GM19468 (cell line): ENCODE data around the gene ADAMTS6.

Experiments used
- ATAC-seq: cut with Tn5 transposase; IDR thresholded peaks from one replicate; pipeline ENCODE4 v1.9.1; 2021; ENCODE audit warnings: mild to moderate bottlenecking, moderate library complexity, moderate number of reproducible peaks; ENCODE audit not compliant: unreplicated experiment; ENCODE audit errors: extremely low read depth

ADAMTS6 gene

DNA sequence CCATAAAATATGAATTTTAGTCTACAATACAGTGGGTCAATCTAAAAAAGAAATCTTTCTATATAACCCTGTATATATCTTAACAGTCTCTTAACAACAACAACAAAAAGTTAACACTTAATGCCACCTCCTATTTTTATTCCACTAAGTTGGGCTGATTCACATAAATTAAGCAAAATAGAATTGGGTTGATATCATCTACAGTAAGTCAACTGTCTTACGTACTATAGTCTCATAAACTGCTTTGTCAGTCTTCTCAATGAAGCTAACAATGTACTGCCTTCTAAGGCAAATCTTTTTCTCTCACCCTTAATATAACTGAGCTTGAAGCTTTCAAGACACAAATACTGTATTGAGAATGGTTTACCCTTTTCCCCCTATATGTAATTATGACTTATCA is 185.7 kb downstream of the ADAMTS6 start:
- no peak for ATAC-seq

DNA sequence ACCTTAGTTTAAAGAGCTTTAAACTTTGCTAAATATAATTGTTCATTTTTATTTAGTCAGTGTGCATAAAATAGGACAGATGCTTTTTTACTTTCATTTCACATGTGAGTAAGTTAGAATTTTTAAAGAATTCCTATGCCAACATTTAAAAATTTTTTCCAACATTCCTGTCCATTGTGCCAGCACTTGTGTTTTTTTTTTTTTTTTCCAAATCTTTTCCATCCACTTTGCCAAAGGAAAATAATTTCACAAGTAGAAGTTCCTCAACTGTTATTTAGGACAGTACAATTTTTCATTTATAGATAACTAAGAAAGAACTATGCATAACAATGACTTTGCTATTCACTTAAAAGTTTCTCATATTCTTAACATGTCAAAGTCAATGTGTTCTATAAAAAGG is 189.5 kb downstream of the ADAMTS6 start:
- ATAC-seq, result no peak

DNA sequence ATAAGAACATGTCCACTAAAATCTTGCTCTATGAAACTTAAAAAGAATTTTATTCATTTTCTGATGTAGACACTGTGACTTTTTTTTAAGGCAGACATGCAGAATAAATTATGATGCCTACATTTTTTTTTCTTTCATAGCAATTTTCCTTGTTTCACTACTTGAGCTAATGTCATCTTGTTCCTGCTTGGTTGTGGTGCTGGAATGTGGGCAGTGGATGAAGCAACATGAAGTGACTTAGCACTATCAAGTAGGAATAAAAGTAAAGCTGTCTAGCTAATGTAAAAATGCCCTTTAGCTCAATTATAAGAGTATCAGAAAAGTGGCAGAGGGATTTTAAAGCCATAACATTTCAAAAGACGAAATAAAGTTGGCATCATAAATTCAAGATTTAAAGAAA is 191.0 kb downstream of the ADAMTS6 start:
- ATAC-seq, result no peak

DNA sequence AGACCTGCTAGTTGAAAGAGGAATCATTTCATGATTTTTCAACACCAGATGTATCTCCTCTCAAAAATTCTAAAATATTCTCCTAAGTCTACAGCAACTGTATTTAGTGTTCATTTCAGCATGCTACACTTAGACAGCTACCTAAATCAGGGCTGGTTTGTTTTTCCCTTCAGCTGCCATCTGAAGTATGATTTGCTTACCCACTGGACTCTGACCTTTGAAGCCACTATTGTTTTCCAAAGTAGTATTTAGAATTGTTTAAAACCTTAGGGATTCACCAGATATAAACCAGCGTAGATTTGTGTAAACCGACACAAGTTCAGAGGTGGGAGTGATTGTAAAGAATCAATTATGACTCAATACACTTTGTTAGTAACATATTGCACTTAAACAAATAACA is 193.1 kb downstream of the ADAMTS6 start:
- no peak for ATAC-seq

DNA sequence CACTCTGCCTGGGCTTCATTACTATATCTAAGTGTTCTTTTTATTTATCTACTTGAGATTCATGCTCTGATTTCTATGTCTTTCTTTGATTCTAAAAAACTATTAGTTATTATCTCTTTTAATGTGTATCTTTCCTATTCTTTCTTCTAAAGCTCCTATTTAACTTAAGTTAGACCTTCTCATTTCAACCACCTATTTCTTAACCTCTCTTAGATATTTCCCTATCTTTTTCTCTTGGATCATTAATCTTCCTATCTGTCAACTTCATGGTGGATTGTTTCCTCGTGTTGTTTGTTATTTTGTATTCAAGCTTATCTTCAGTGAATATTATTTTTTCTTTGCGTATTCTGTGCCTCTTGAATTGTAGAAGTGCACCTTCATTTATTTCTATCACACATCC is 202.1 kb downstream of the ADAMTS6 start:
- ATAC-seq, result no peak

DNA sequence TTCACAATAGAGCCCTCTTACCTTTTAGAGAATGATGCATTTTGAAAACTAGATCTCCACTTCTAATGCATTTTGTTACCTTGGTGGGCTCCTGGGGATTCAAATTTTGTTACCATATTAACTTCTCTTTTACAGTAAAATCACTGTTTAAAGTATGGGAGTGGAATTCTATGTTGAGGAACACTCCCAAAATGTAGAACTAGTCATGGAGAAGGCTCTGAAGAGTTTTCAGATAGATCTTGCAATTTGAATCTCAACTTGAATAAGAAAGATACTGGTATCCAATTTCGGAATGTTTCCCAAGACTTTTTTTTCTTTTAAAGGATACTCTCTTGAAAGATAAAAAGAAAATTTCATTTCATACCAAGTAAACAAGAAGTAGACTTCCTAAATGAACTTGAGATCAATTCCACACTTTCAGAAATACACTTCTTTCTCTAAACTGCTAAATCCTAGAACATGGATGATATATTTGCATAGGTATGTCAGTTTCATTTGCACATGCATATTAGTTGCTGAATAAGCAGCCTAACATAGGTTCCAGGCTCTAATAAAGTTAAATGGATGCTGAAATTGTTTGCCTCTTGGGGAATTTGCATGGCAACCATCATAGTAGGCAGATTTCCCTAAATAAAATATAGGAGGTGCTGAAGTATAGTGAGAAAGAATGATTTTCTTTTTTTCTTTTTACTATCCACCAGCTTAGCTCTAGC is 205.4 kb downstream of the ADAMTS6 start:
- ATAC-seq, result no peak

DNA sequence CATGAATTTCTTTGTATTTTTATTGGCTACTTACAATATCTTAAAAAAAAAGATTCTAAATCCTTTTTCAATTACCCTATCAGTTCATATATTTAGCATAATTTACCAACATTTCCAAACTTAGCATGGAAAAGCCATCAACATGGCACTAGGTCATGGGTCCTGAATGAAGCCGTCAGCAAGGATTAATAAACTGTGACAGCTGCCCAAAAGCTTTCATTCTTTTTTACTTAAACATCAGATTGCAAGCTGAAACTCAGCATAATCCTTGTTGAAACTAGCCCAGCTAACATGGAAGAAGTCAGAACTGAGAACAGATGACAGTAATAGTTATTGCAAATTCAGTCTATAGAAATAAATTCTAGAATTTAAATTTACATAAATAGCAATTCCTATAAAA is 209.8 kb downstream of the ADAMTS6 start:
- no peak for ATAC-seq

DNA sequence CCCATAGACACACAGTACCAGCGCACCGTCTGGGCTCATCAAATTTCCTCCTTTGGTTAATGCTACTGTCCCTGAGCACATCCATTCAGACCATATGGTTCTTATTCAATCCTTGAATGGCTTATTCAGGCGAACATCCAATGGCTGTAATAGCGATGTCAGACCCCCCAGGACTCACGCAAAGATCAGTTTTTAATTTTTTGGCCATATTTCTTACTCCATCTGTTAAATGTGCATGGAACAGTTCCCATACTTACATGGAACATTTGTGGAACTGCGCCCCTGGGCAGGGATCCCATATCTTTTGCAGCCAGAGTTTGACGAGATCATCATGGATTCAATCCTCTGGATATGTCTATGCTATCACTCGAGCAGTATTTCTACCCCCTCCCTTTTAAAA is 213.2 kb downstream of the ADAMTS6 start:
- no peak for ATAC-seq

DNA sequence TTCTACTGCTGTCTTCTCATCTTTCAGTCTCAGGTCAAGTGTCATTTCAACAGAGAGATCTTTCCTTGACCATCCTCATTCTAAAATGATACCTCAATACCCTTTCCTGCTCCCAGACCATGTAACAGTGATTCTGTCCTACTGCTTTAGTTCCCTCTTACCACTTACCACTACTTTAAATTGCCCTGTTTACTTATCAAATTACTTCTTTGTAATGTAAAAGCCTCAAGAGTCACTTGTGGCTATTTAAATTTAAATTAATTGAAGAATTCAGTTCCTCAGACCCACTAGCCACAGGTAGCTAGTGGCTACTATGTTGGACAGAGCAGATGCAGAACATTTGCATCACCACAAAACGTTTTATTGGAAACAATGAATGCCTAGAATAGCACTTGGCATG is 217.3 kb downstream of the ADAMTS6 start:
- no peak for ATAC-seq

DNA sequence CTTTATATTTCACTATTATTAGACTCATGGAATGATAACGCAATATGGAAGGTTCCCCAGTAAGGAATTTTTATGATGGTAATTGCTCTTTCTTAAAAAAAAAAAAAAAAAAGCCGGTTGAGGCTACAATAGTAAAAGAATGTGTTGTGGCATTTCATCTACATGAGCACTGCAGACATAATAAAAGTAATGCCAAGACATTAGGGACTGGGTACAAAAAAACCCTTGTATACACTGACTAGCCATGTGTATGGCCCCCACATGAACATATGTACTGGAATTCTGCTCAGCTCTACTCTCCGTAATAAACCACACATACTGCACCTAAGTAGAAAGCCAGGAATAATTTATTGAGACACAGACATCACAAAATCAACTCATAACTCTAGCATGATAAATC is 218.4 kb downstream of the ADAMTS6 start:
- ATAC-seq, result no peak

DNA sequence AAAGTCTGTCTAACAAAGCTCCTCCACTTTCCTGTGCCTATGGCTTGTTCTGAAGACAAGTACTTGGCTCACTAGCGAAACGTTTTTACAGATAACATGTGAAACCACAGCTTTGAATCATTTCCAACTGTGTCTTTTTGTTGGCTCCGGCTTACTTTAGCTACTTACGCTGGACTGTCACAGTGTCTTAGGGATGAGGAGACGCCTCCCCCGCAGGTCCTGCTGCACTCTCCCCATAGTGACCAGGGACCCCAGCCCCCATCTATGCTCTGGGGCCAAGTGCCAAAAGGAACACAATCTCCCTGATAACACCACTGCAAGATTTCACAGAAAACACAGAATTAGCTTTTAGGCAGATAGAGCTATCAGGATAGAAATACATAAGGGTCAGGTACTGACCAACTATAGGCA is 219.1 kb downstream of the ADAMTS6 start:
- no peak for ATAC-seq

DNA sequence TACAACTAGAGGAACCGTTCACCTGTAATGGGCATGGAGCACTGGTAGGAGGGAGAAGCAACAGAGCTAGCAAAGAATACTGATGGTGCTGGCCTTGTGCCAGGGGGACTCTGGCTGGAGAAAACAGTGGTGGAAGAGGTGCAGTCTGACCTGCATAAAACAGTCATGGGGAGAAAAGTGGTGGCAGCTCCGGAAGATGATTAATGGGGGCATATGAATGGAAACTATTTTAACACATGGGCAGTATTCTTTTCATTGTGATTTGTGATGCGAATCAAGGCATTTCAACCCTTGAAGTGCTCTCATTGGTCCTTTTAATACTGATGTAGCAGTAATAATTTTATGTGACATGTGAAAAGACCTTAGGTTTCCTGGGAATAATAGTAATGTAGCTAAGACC is 219.6 kb downstream of the ADAMTS6 start:
- ATAC-seq, result no peak

DNA sequence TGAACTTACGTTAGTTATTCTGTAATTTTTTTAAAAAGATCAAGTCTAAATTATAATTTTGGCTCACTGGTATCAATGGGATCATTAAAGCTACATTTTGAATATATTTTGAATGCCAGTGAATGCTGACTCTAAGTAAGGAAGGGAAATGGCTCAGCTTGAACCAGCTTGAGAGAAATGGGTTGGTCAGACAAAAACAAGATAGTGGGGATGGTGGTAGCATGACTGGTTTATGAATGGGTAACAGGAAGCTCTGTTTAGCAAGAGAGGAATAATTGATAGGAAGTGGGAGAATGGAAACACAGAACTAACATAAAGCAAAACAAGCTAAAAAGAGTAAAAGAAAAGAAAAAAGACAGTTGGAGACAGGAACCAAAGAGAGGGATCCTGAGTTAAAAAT is 220.2 kb downstream of the ADAMTS6 start:
- no peak for ATAC-seq

DNA sequence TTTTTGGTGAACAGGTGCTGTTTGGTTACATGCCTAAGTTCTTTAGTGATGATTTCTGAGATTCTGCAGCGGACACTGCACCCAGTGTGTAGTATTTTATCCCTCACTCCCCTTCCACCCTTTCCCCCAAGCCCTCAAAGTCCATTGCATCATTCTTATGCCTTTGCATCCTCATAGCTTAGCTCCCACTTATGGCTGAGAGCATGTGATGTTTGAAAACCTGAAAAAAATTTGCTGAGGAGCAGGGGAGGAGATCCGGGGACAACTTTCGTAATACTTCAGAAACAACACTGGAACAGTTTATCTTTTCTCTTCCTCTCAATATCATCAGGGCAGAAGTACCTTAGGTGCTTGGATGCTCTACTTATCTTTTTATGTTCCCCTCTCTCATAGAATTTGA is 226.4 kb downstream of the ADAMTS6 start:
- ATAC-seq, result no peak

DNA sequence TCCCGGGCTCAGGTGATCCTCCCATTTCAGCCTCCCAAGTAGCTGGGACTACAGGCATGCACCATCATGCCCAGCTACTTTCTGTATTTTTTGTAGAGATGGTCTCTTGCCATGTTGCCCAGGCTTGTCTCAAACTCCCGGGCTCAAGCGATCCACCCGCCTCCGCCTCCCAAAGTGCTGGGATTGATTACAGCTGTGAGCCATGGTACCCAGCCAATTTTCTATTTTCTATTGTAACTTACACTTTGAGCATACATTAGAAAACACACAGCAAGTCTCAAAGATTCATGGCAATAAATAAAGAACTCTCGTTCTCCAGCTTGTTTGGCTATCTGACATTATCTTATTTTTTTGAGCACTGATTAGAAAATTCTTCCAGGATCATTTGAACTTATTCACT is 228.7 kb downstream of the ADAMTS6 start:
- ATAC-seq, result no peak

DNA sequence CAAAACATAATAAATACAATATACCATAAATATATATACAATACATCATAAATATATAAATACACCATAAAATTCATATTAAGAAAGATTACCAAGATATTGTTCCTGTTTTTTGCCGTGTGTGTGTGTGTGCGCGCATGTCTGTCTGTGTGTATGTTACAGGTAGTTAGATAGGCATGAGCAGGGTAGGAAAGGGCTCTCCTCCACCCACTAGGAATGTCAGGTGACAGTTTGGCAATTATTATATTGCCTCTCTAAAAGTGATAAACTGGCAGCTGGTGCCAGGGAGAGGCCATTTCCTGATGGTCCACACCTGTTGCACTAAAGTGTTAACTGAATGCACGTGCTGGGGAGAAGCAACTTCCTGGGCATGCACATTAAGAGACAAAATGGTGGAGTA is 232.8 kb downstream of the ADAMTS6 start:
- no peak for ATAC-seq

DNA sequence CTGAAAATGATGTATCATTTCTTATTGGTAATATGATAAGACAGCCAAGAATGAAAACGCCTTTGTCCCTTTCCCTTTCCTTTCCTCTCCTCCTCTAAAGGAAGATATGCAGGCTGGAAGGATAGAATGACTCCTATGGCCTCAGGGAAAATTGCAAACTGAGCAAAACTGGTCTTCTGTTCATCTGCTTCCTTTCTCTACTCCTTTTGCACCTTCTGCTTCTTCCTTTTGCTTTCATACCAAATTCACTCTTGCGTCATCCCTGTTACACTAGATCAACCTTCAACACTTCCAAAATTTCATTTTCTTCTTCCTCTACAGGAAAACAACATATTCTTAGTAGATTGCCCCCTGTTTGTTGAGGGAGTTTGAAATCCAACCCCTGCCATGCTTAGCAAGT is 234.1 kb downstream of the ADAMTS6 start:
- ATAC-seq, result no peak

DNA sequence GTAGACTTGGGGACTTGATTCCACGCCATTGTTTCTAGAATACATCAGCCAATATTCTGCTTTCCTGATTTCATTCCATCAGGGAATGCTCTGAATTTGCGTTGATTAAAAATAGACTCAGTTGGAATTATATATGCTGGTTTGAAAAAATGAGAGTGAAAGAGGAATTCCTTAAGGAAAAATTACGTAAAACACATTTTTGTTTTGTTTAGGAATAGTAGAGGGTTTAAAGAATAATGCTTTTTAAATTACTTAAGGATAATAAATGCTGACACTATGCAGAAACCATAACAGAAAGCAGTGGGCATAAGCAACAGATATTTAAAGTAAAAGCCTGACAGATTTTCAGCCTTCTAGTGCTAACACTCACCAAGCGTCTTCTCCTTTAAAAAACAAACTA is 235.0 kb downstream of the ADAMTS6 start:
- no peak for ATAC-seq

DNA sequence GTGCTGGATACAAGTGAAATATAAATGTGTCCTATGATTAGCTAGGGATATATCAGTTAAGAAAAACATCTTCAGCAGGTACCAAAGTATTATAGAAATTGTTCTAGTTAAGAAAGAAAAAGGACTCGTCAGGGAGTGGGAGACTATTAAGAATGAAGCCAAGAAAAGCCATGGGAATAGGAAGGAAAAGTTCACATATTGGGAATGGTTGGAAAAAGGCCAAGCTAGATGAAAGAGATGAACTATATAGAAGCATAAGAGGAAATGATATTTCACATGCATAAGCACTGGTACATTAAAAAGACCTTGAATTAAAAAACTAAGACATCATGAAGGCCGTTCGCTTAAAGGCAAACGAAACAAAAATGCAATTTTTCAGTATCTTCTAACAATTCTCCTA is 237.7 kb downstream of the ADAMTS6 start:
- no peak for ATAC-seq

DNA sequence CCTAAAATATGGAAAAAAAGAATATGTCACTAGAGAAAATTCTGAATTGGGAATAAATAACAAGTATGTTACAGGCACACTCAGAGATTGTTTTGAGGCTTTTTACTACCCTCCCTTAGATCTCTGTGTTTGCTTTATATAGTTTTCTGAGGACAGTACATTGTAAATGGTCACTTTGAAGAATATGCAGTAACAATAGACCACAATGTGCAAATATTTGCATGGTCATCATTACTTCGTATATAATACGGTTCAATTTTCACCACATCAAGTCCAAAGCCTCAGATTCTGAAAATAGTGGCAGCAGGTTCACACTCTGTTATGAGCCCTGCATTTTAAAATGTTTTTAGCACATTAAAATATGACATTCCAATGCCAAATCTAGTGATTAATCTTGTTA is 238.6 kb downstream of the ADAMTS6 start:
- no peak for ATAC-seq

DNA sequence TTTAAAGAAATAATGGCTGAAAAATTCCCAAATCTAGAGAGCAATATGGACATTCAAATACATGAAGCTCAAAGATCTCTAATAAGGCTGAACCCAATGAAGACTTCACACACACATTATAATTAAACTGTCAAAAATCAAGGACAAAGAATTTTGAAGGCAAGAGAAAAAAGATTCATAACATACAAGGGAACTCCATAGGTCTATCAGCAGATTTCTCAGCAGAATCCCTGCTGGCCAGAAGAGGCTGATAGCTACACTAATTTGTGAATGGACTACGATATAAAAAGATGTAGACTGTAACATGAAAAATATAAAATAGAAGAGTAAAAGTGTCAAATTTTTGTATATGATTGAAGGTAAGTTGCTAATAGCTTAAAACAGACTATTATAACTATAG is 251.9 kb downstream of the ADAMTS6 start:
- ATAC-seq, result no peak

DNA sequence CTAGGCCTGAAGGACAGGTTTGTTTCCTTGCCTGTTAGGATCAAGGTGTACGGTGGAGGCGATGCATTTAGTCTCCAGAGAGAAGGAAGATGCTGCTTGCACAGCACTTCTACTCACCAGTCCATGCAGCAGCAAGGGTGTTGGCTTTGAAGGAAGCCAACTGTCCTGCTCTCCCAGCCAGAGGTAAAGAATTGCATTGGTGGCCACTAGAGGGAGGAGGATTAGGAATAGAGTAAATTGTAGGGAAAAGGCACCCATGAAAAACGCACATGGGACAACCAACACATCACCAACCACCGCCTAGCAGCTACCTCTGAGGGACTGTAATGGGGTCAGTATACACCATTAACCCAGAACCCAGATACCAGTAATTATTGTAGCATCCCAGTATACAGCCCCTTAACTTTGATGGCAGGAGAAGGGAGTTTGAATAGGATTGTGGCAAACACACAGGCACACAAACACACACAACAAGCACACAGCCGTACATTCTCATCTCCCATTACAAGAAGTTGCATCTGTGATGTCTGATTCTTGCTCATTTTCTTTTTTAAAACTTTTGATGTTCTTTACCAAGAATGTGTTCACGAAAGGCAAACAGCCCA is 267.7 kb downstream of the ADAMTS6 start:
- ATAC-seq, result no peak
